ENCODE results near the gene GSE1. TPM values are rescaled to one million over a fixed set of nuclear protein-coding genes. Genes with fewer than 3 reads are reported as not detected.

GSE1 gene
- total RNA-seq, 1 experiment from 2014 or later, result 97.5 TPM

DNA sequence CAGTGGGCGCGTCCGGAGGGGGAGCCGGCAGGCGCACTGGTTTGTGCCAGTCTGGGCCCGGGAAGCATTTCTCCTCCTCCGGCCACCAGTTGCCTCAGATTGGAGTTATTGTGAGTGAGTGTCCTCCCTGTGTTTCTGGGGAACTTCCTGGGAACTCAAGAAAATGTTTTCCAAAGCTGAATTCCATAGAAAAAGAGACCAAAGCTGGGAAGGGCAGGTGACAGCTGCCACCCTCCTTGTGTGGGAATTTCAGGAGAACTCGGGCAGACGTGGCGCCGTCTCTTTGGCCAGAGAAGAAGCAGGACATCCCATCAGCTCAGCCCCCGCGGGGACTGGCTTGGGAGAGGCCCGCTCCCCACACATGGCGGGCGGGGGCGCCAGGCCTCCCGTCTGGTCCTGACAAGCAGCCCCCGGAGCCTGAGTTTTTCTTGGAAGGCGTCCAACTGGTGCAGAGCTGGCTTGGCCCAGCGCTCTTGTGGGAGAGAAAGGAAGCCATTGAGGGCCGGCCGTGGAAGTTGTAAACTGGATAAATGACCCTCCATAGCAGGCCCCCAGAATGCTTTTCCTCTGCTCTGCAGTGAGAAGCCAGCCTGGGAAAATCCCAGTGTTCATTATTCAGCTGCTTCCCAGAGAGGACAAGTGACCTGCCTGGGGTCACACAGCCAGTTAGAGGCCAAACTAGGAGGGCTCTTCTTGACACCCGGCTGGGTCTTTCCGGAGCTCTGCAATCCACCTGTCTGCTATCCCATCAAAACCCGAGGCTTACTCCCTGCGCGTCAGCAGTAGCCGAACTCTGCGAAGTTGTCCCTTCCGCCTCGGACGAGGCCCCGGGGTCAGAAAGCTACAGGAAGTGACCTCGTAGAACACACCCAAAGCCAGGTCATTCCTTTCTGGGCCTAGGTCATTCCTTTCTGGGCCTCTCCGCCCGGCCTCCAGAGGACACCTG, 39.2 kb upstream of the GSE1 start:
- no peaks in the 10 kb centered on the region for H3K36me3 ChIP-seq (ENCODE audit: control insufficient read depth, insufficient read depth, low read length)
- peak; percentile 28 for ATAC-seq
- peak overlapping the region; percentile 81 for H3K27ac ChIP-seq (ENCODE audit: low read length)
- ChIA-PET CTCF (no interaction called here), POLR2A (no interaction called here)
- H3K27me3 ChIP-seq (ENCODE audit: control insufficient read depth, insufficient read depth, low read length), result no peaks in the 10 kb centered on the region
- in situ Hi-C loops (cut with HindIII; ENCODE audit: low pct_unique_long_range_greater_than_20kb, low sequenced_read_pairs), result no loop called here
- peaks cover 82% of the 10 kb centered on the region for H3K4me1 ChIP-seq (ENCODE audit: control insufficient read depth, insufficient read depth, low read length)
- H3K9me3 ChIP-seq (ENCODE audit: control insufficient read depth, insufficient read depth, low read depth, low read length), result no peaks in the 10 kb centered on the region
- BruUV-seq (replicated peaks), result no TSS peak
- DNase-seq (ENCODE audit: low read depth, low spot score), result no peak
- H3K4me3 ChIP-seq (ENCODE audit: low read depth in 2 of 2, low read length in 2 of 2), result no peak overlapping the region
- TF ChIP-seq, protein P1, sequence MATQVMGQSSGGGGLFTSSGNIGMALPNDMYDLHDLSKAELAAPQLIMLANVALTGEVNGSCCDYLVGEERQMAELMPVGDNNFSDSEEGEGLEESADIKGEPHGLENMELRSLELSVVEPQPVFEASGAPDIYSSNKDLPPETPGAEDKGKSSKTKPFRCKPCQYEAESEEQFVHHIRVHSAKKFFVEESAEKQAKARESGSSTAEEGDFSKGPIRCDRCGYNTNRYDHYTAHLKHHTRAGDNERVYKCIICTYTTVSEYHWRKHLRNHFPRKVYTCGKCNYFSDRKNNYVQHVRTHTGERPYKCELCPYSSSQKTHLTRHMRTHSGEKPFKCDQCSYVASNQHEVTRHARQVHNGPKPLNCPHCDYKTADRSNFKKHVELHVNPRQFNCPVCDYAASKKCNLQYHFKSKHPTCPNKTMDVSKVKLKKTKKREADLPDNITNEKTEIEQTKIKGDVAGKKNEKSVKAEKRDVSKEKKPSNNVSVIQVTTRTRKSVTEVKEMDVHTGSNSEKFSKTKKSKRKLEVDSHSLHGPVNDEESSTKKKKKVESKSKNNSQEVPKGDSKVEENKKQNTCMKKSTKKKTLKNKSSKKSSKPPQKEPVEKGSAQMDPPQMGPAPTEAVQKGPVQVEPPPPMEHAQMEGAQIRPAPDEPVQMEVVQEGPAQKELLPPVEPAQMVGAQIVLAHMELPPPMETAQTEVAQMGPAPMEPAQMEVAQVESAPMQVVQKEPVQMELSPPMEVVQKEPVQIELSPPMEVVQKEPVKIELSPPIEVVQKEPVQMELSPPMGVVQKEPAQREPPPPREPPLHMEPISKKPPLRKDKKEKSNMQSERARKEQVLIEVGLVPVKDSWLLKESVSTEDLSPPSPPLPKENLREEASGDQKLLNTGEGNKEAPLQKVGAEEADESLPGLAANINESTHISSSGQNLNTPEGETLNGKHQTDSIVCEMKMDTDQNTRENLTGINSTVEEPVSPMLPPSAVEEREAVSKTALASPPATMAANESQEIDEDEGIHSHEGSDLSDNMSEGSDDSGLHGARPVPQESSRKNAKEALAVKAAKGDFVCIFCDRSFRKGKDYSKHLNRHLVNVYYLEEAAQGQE (IDR thresholded peaks at IDR 0.05; ENCODE audit: insufficient read depth in 1 of 2, low read depth in 2 of 2, low read length in 1 of 2), result no peak
- no peak for TF ChIP-seq SIN3A (IDR thresholded peaks at IDR 0.05; ENCODE audit: borderline replicate concordance, insufficient read depth, low read depth, low read length)
- TF ChIP-seq, protein P2, sequence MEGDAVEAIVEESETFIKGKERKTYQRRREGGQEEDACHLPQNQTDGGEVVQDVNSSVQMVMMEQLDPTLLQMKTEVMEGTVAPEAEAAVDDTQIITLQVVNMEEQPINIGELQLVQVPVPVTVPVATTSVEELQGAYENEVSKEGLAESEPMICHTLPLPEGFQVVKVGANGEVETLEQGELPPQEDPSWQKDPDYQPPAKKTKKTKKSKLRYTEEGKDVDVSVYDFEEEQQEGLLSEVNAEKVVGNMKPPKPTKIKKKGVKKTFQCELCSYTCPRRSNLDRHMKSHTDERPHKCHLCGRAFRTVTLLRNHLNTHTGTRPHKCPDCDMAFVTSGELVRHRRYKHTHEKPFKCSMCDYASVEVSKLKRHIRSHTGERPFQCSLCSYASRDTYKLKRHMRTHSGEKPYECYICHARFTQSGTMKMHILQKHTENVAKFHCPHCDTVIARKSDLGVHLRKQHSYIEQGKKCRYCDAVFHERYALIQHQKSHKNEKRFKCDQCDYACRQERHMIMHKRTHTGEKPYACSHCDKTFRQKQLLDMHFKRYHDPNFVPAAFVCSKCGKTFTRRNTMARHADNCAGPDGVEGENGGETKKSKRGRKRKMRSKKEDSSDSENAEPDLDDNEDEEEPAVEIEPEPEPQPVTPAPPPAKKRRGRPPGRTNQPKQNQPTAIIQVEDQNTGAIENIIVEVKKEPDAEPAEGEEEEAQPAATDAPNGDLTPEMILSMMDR (IDR thresholded peaks at IDR 0.05), result no peak
- no peak for TF ChIP-seq TCF7L2 (IDR thresholded peaks at IDR 0.05; ENCODE audit: low read depth, low read length)
- no peak for TF ChIP-seq POLR2AphosphoS5 (IDR thresholded peaks at IDR 0.05; ENCODE audit: low read depth, low read length)
- intact Hi-C loops (cut with micrococcal nuclease; ENCODE audit: unreplicated experiment), result no loop called here

DNA sequence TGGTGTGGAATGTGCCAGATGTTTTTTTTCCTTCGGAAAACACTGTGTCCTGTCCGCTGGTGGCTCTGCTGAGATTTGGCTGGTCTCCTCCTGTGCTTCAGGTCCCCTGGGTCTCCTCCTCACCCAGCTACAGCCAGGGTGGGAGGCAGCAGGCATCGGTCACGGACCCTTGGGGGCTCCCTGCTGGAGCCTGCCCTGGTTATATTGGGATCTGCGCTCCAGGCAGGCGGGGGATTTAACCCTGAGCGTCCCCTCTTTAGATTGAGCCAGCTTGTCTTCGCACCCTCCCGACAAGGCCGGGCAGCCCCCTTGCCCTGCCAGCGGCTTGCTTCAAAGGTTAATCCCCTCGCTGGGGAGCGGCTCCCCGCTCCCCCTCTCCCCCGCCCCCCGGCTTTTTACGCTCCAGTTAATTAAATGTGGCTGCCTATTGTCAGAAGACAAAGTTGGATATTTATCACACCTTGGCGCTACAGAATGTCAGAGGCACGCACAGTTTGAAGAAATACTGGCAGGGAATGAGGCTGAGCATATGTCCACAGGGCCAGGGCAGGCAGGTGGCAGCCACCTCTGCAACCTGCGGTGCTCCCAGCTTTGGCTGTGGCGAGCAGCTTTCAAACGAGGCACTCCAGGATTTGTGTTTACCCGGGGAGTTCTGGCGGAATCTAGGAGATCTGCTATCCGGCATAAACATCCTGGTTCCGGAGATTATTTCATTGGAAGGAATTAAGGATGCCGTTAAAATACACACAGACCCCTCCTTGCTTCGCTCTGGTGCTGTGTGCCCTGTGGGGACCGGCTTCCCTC, 38.2 kb upstream of the GSE1 start:
- POLR2A ChIA-PET, result no interaction called here
- no TSS peak for BruUV-seq (replicated peaks)
- Histone ChIP-seq H3K4me3 (ENCODE audit: low read depth in 2 of 2, low read length in 2 of 2) (no peak overlapping the region), H3K9me3 (ENCODE audit: control insufficient read depth, insufficient read depth, low read depth, low read length) (no peaks in the 10 kb centered on the region), H3K27ac (ENCODE audit: low read length) (peak overlapping the region; percentile 81), H3K4me1 (ENCODE audit: control insufficient read depth, insufficient read depth, low read length) (peaks cover 82% of the 10 kb centered on the region), H3K27me3 (ENCODE audit: control insufficient read depth, insufficient read depth, low read length) (no peaks in the 10 kb centered on the region), H3K36me3 (ENCODE audit: control insufficient read depth, insufficient read depth, low read length) (no peaks in the 10 kb centered on the region)
- no peak for TF ChIP-seq SIN3A (IDR thresholded peaks at IDR 0.05; ENCODE audit: borderline replicate concordance, insufficient read depth, low read depth, low read length)
- TF ChIP-seq, protein P2 (IDR thresholded peaks at IDR 0.05), result no peak
- TF ChIP-seq, protein P1 (IDR thresholded peaks at IDR 0.05; ENCODE audit: insufficient read depth in 1 of 2, low read depth in 2 of 2, low read length in 1 of 2), result no peak
- TF ChIP-seq TCF7L2 (IDR thresholded peaks at IDR 0.05; ENCODE audit: low read depth, low read length), result no peak
- no peak for ATAC-seq
- in situ Hi-C loops (cut with HindIII; ENCODE audit: low pct_unique_long_range_greater_than_20kb, low sequenced_read_pairs) (no loop called here), intact Hi-C loops (cut with micrococcal nuclease; ENCODE audit: unreplicated experiment) (no loop called here)
- DNase-seq (ENCODE audit: low read depth, low spot score), result no peak
- CTCF ChIA-PET, result no interaction called here
